GM23338 (cell line): ENCODE data around the gene FAM217A. TPM values are rescaled to one million over a fixed set of nuclear protein-coding genes. Genes with fewer than 3 reads are reported as not detected.
A peak's percentile ranks its signal among the peaks of the same experiment; 100 is the strongest.

Experiments
- ATAC-seq: fragments of 200-7000 bp; cut with Tn5 transposase; 3 replicates; pipeline ENCODE4 v1.9.1; 2020
- DNase-seq: peaks from one replicate; pipeline ENCODE4 v3.0.0-alpha.2; 2015; ENCODE audit warnings: low spot score
- H2AFZ ChIP-seq: fragments of 200-600 bp; sonication (generic); 2 replicates; pipeline ENCODE4 v1.8.0; 2016; ENCODE audit warnings: antibody characterized with exemption, mild to moderate bottlenecking, moderate library complexity
- H3F3A ChIP-seq: fragments of 200-600 bp; sonication (generic); replicated peaks from 2 replicates; pipeline ENCODE4 v1.8.0; 2017; ENCODE audit warnings: antibody characterized with exemption, mixed run types, low read depth
- H3K27ac ChIP-seq: fragments of 200-600 bp; sonication (generic); 2 replicates; pipeline ENCODE4 v1.6.1; 2016; ENCODE audit warnings: low read depth
- H3K27me3 ChIP-seq: fragments of 200-600 bp; sonication (generic); 2 replicates; pipeline ENCODE4 v1.8.0; 2016; ENCODE audit warnings: mild to moderate bottlenecking, mixed run types, moderate library complexity; ENCODE audit not compliant: insufficient read depth
- H3K36me3 ChIP-seq: fragments of 200-600 bp; sonication (generic); 2 replicates; pipeline ENCODE4 v1.8.0; 2016; ENCODE audit warnings: mild to moderate bottlenecking; ENCODE audit not compliant: insufficient read depth
- H3K4me1 ChIP-seq: fragments of 200-600 bp; sonication (generic); 2 replicates; pipeline ENCODE4 v1.8.0; 2016; ENCODE audit warnings: mild to moderate bottlenecking, moderate library complexity; ENCODE audit not compliant: insufficient read depth
- H3K4me2 ChIP-seq: fragments of 200-600 bp; sonication (generic); 2 replicates; pipeline ENCODE4 v1.7.1; 2017; ENCODE audit warnings: mixed run types
- H3K4me3 ChIP-seq: fragments of 200-600 bp; sonication (generic); 2 replicates; pipeline ENCODE4 v1.6.1; 2016; ENCODE audit warnings: mixed run types
- H3K79me2 ChIP-seq: fragments of 200-600 bp; sonication (generic); replicated peaks from 2 replicates; pipeline ENCODE4 v1.8.0; 2017; ENCODE audit warnings: mild to moderate bottlenecking; ENCODE audit not compliant: insufficient read depth
- H3K9me2 ChIP-seq: fragments of 200-600 bp; sonication (generic); 2 replicates; pipeline ENCODE4 v1.8.0; 2017; ENCODE audit not compliant: insufficient read depth
- H4K20me1 ChIP-seq: fragments of 200-600 bp; sonication (generic); replicated peaks from 2 replicates; pipeline ENCODE4 v1.8.0; 2017; ENCODE audit warnings: mild to moderate bottlenecking; ENCODE audit not compliant: insufficient read depth
- H3K27ac Mint-ChIP-seq: 2 replicates; pipeline ENCODE4 v1.8.0; 2020; ENCODE audit warnings: inconsistent platforms, mild to moderate bottlenecking, moderate library complexity, mixed read lengths
- H3K27me3 Mint-ChIP-seq: 3 replicates; pipeline ENCODE4 v1.8.0; 2022; ENCODE audit warnings: low read depth, mild to moderate bottlenecking, moderate library complexity, mixed read lengths, inconsistent platforms; ENCODE audit not compliant: insufficient read depth, poor library complexity
- H3K36me3 Mint-ChIP-seq: 3 replicates; pipeline ENCODE4 v1.8.0; 2021; ENCODE audit warnings: low read depth, mild to moderate bottlenecking, inconsistent platforms, moderate library complexity, mixed read lengths
- H3K4me1 Mint-ChIP-seq: 3 replicates; pipeline ENCODE4 v1.8.0; 2020; ENCODE audit warnings: mild to moderate bottlenecking, inconsistent platforms, mixed read lengths
- H3K4me3 Mint-ChIP-seq: 3 replicates; pipeline ENCODE4 v1.8.0; 2021; ENCODE audit warnings: moderate library complexity, mild to moderate bottlenecking, inconsistent platforms, mixed read lengths
- H3K9me3 Mint-ChIP-seq: 3 replicates; pipeline ENCODE4 v1.8.0; 2020; ENCODE audit warnings: moderate library complexity, mild to moderate bottlenecking, inconsistent platforms, mixed read lengths
- CREB1 ChIP-seq: fragments of 250-450 bp; sonication (Bioruptor Pico); IDR thresholded peaks from 2 replicates; pipeline ENCODE4 v1.5.0; 2020; ENCODE audit warnings: low read depth, mild to moderate bottlenecking, moderate library complexity
- CTCF ChIP-seq, 2 experiments: fragments of 200-600 bp in 1 of 2; sonication (generic) in 1 of 2; conservative IDR thresholded peaks; 2 replicates each; pipeline versions ENCODE4 v1.5.1 to v1.6.1; 2016 to 2017; ENCODE audit warnings: antibody characterized with exemption in 2 of 2, low read depth in 2 of 2, mild to moderate bottlenecking in 2 of 2, moderate library complexity in 1 of 2
- EZH2phosphoT487 ChIP-seq: fragments of 200-600 bp; sonication (generic); IDR thresholded peaks from one replicate; pipeline ENCODE4 v1.8.1; 2018; ENCODE audit warnings: antibody characterized with exemption; ENCODE audit not compliant: unreplicated experiment
- JUNB ChIP-seq: IDR thresholded peaks from one replicate; pipeline ENCODE4 v1.6.1; 2016; ENCODE audit warnings: antibody characterized with exemption; ENCODE audit not compliant: unreplicated experiment
- NANOG ChIP-seq: IDR thresholded peaks from 2 replicates; pipeline ENCODE4 v1.6.1; 2016; ENCODE audit warnings: antibody characterized with exemption, borderline replicate concordance
- POLR2AphosphoS5 ChIP-seq: IDR thresholded peaks from 2 replicates; pipeline ENCODE4 v1.6.1; 2016; ENCODE audit warnings: antibody characterized with exemption, low read depth
- REST ChIP-seq: IDR thresholded peaks from one replicate; pipeline ENCODE4 v1.6.1; 2018; ENCODE audit warnings: antibody characterized with exemption; ENCODE audit not compliant: unreplicated experiment
- STAT1 ChIP-seq: IDR thresholded peaks from one replicate; pipeline ENCODE4 v1.6.1; 2016; ENCODE audit warnings: antibody characterized with exemption; ENCODE audit not compliant: unreplicated experiment
- ZNF114 ChIP-seq: fragments of 250-450 bp; sonication (Bioruptor Pico); IDR thresholded peaks from 2 replicates; pipeline ENCODE4 v1.5.0; 2020; ENCODE audit warnings: mild to moderate bottlenecking, moderate library complexity
- ZNF331 ChIP-seq: fragments of 250-450 bp; sonication (Bioruptor Pico); IDR thresholded peaks from 2 replicates; pipeline ENCODE4 v1.5.0; 2020; ENCODE audit warnings: low read depth, mild to moderate bottlenecking, moderate library complexity
- polyA plus RNA-seq: library from polyadenylated mRNA; unstranded; fragments of >200 nt; fragmentation: Nextera tagmentation; extraction: Ambion mirVana; gene quantifications from 2 replicates; pipeline ENCODE4 v1.2.1, GENCODE V29; 2016
- total RNA-seq: library from RNA; depleted of rRNA; stranded (reverse); fragments of >200 nt; shearing (Covaris generic); gene quantifications from 2 replicates; pipeline ENCODE4 v1.2.3, GENCODE V29; 2014
- TF ChIP-seq, protein P1 (sequence below): fragments of 250-450 bp; sonication (Bioruptor Pico); IDR thresholded peaks from 2 replicates; pipeline ENCODE4 v1.5.0; 2020; ENCODE audit warnings: mild to moderate bottlenecking, moderate library complexity
- TF ChIP-seq, protein P2 (sequence below): IDR thresholded peaks from 2 replicates; pipeline ENCODE4 v1.6.1; 2016; ENCODE audit warnings: antibody characterized with exemption

Gene FAM217A
- total and polyA plus RNA-seq, 2 experiments from 2014 or later = not detected

DNA sequence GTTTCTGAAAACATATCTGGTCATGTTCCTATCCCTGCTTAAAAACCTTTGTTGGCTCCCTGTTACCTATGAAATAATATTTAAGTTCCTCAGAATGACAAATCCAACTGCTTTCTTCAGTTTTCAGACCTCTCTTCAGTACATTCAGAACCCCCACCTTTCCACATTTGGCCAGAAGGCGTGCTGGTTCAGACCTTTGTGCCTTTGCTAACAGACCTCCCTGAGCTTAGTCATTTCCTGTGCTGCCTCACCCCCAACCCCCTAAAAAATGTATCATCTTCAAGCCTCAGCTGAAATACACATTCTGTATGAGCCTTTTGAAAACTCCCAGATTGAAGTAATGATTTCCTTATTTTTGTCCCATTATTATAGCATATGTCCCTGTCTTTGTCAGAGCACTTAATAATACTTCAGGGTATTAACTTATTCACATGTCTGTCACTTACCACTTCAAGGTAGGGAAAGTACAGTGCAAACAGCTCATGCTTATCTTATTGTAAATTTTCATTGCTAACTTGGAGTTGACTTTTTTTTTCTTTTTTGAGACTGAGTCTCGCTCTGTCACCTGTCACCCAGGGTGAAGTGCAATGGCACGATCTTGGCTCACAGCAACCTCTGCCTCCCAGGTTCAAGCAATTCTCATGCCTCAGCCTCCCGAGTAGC is 19.7 kb downstream of the FAM217A start:
- H3K36me3 ChIP-seq = peaks cover 74% of the 10 kb centered on the region
- H3K9me3 Mint-ChIP-seq = no peaks in the 10 kb centered on the region
- H3F3A ChIP-seq = no peaks in the 10 kb centered on the region
- H3K27me3 Mint-ChIP-seq = no peaks in the 10 kb centered on the region
- no peak for ATAC-seq
- H3K27ac Mint-ChIP-seq = peak overlapping the region; percentile 66; the same call in 1 of the 2 replicates
- peaks cover 4% of the 10 kb centered on the region; the same call in 2 of the 3 replicates for H3K4me1 Mint-ChIP-seq
- no peak for DNase-seq
- H3K4me2 ChIP-seq = no peak overlapping the region
- peaks cover 5% of the 10 kb centered on the region for H4K20me1 ChIP-seq
- no peak overlapping the region for H2AFZ ChIP-seq
- no peaks in the 10 kb centered on the region for H3K9me2 ChIP-seq
- no peaks in the 10 kb centered on the region for H3K4me1 ChIP-seq
- no peak for TF ChIP-seq EZH2phosphoT487
- no peak for TF ChIP-seq ZNF114
- TF ChIP-seq CTCF (conservative IDR thresholded peaks at IDR 0.05; ENCODE audit: low read depth in 2 of 2) = no peak
- TF ChIP-seq, protein P1, sequence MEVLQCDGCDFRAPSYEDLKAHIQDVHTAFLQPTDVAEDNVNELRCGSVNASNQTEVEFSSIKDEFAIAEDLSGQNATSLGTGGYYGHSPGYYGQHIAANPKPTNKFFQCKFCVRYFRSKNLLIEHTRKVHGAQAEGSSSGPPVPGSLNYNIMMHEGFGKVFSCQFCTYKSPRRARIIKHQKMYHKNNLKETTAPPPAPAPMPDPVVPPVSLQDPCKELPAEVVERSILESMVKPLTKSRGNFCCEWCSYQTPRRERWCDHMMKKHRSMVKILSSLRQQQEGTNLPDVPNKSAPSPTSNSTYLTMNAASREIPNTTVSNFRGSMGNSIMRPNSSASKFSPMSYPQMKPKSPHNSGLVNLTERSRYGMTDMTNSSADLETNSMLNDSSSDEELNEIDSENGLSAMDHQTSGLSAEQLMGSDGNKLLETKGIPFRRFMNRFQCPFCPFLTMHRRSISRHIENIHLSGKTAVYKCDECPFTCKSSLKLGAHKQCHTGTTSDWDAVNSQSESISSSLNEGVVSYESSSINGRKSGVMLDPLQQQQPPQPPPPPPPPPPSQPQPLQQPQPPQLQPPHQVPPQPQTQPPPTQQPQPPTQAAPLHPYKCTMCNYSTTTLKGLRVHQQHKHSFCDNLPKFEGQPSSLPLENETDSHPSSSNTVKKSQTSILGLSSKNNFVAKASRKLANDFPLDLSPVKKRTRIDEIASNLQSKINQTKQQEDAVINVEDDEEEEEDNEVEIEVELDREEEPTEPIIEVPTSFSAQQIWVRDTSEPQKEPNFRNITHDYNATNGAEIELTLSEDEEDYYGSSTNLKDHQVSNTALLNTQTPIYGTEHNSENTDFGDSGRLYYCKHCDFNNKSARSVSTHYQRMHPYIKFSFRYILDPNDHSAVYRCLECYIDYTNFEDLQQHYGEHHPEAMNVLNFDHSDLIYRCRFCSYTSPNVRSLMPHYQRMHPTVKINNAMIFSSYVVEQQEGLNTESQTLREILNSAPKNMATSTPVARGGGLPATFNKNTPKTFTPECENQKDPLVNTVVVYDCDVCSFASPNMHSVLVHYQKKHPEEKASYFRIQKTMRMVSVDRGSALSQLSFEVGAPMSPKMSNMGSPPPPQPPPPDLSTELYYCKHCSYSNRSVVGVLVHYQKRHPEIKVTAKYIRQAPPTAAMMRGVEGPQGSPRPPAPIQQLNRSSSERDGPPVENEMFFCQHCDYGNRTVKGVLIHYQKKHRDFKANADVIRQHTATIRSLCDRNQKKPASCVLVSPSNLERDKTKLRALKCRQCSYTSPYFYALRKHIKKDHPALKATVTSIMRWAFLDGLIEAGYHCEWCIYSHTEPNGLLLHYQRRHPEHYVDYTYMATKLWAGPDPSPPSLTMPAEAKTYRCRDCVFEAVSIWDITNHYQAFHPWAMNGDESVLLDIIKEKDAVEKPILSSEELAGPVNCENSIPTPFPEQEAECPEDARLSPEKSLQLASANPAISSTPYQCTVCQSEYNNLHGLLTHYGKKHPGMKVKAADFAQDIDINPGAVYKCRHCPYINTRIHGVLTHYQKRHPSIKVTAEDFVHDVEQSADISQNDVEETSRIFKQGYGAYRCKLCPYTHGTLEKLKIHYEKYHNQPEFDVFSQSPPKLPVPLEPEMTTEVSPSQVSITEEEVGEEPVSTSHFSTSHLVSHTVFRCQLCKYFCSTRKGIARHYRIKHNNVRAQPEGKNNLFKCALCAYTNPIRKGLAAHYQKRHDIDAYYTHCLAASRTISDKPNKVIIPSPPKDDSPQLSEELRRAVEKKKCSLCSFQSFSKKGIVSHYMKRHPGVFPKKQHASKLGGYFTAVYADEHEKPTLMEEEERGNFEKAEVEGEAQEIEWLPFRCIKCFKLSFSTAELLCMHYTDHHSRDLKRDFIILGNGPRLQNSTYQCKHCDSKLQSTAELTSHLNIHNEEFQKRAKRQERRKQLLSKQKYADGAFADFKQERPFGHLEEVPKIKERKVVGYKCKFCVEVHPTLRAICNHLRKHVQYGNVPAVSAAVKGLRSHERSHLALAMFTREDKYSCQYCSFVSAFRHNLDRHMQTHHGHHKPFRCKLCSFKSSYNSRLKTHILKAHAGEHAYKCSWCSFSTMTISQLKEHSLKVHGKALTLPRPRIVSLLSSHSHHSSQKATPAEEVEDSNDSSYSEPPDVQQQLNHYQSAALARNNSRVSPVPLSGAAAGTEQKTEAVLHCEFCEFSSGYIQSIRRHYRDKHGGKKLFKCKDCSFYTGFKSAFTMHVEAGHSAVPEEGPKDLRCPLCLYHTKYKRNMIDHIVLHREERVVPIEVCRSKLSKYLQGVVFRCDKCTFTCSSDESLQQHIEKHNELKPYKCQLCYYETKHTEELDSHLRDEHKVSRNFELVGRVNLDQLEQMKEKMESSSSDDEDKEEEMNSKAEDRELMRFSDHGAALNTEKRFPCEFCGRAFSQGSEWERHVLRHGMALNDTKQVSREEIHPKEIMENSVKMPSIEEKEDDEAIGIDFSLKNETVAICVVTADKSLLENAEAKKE (CRISPR knock-in tag) = no peak
- TF ChIP-seq JUNB = no peak
- no peak for TF ChIP-seq ZNF331 (CRISPR knock-in tag)
- TF ChIP-seq, protein P2, sequence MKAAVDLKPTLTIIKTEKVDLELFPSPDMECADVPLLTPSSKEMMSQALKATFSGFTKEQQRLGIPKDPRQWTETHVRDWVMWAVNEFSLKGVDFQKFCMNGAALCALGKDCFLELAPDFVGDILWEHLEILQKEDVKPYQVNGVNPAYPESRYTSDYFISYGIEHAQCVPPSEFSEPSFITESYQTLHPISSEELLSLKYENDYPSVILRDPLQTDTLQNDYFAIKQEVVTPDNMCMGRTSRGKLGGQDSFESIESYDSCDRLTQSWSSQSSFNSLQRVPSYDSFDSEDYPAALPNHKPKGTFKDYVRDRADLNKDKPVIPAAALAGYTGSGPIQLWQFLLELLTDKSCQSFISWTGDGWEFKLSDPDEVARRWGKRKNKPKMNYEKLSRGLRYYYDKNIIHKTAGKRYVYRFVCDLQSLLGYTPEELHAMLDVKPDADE = no peak
- no peak for TF ChIP-seq REST
- no peak for TF ChIP-seq CREB1 (CRISPR knock-in tag)
- TF ChIP-seq POLR2AphosphoS5 = no peak
- no peak for TF ChIP-seq STAT1
- TF ChIP-seq NANOG = no peak
- H3K27me3 ChIP-seq = no peaks in the 10 kb centered on the region
- H3K4me3 Mint-ChIP-seq = no peak overlapping the region
- H3K79me2 ChIP-seq = no peaks in the 10 kb centered on the region
- peaks cover 89% of the 10 kb centered on the region for H3K36me3 Mint-ChIP-seq
- H3K27ac ChIP-seq = no peak overlapping the region
- no peak overlapping the region for H3K4me3 ChIP-seq
